ENCODE data around the gene DSC1. TPM values are rescaled to one million over a fixed set of nuclear protein-coding genes. Genes with fewer than 3 reads are reported as not detected.

Gene DSC1
- total RNA-seq, 1 experiment from 2014 or later, result not detected

DNA sequence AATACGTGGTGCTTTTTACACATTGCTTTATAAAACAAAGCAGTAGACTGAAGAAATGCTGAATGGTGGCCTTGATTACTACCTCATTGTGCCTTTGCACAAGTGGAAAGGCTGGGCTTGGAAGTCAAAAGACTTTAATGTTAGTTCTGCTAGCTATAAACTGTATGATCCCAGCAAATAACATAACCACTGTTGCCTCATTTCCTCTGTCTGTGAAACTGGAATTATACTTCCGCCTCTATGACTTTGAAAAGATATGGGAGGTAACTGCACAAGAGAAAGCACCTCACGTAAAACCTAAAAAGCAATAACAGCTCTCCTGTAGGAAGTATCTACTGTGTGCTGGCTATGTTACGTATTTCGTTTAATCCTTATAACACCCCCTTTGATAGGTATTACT lies 43.4 kb upstream of the DSC1 start:
- BruUV-seq (replicated peaks), result TSS peak; percentile 79
- no peaks in the 10 kb centered on the region for H3K79me2 ChIP-seq (ENCODE audit: low read length)
- H3K27ac ChIP-seq (ENCODE audit: low read length), result peak overlapping the region; percentile 91
- DNase-seq (peak; percentile 20), ATAC-seq (peak; percentile 35)
- H3K9ac ChIP-seq (ENCODE audit: low read length), result peak overlapping the region; percentile 57
- H3K36me3 ChIP-seq (ENCODE audit: low read depth, low read length), result no peaks in the 10 kb centered on the region
- H3K4me2 ChIP-seq (ENCODE audit: low read length), result peak overlapping the region; percentile 77
- TF ChIP-seq, protein P1, sequence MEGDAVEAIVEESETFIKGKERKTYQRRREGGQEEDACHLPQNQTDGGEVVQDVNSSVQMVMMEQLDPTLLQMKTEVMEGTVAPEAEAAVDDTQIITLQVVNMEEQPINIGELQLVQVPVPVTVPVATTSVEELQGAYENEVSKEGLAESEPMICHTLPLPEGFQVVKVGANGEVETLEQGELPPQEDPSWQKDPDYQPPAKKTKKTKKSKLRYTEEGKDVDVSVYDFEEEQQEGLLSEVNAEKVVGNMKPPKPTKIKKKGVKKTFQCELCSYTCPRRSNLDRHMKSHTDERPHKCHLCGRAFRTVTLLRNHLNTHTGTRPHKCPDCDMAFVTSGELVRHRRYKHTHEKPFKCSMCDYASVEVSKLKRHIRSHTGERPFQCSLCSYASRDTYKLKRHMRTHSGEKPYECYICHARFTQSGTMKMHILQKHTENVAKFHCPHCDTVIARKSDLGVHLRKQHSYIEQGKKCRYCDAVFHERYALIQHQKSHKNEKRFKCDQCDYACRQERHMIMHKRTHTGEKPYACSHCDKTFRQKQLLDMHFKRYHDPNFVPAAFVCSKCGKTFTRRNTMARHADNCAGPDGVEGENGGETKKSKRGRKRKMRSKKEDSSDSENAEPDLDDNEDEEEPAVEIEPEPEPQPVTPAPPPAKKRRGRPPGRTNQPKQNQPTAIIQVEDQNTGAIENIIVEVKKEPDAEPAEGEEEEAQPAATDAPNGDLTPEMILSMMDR (conservative IDR thresholded peaks at IDR 0.05; ENCODE audit: low read depth, low read length), result no peak
- no peak for TF ChIP-seq EZH2phosphoT487 (IDR thresholded peaks at IDR 0.05; ENCODE audit: borderline replicate concordance, low read length)
- TF ChIP-seq EZH2 (IDR thresholded peaks at IDR 0.05; ENCODE audit: low read length, unreplicated experiment), result no peak
- no peaks in the 10 kb centered on the region for H3K9me3 ChIP-seq (ENCODE audit: low read length)
- intact Hi-C loops (cut with micrococcal nuclease), result loop anchor here (1.0 to 10.0 kb wide), 6 partner anchors 24 to 199 kb away; partner anchors contain the start of gene DSC2
- peak overlapping the region; percentile 43; the same call in 1 of the 2 replicates for H3K4me3 ChIP-seq (ENCODE audit: low read length)
- CTCF ChIA-PET, result interaction anchor here (0.8 kb wide), 1 partner anchor 282 kb away, joined by 3 read pairs; no protein-coding TSS in a partner anchor
- POLR2A ChIA-PET (ENCODE audit: unreplicated experiment), result interaction anchor here (1.0 kb wide), 1 partner anchor 165 kb away, joined by 3 read pairs; no protein-coding TSS in a partner anchor
- H3K4me1 ChIP-seq (ENCODE audit: insufficient read depth, low read length), result peaks cover 26% of the 10 kb centered on the region
- H3K27me3 ChIP-seq (ENCODE audit: low read length), result no peaks in the 10 kb centered on the region
- H2AFZ ChIP-seq (ENCODE audit: low read length), result 0 out of 2 replicates have a peak overlapping the region, but pooled peaks have one; percentile 48
- H3F3A ChIP-seq (ENCODE audit: low read length, unreplicated experiment), result no peaks in the 10 kb centered on the region
- no peaks in the 10 kb centered on the region for H3K9me2 ChIP-seq (replicated peaks; ENCODE audit: low read length)
- H4K20me1 ChIP-seq (ENCODE audit: low read length), result no peaks in the 10 kb centered on the region

DNA sequence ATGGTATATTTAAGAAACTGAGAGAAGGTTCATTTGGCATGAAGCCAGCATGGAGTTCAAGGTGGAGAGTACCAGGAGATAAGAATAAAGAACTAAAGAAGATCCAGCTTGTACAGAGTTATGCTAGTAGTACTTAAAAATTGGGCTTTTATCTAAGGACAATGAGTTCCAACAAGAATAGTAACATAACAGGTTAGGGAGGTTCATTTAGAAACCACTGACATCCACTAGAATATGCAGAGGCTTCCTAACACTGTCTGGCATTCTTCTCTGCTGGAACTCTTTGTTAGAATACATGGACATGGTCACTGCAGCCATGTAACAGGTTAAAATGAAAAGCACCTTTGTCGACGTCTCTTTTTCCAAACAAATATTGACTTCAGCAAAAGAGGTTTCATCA lies 42.6 kb upstream of the DSC1 start:
- no peak for TF ChIP-seq EZH2 (IDR thresholded peaks at IDR 0.05; ENCODE audit: low read length, unreplicated experiment)
- no peak for TF ChIP-seq EZH2phosphoT487 (IDR thresholded peaks at IDR 0.05; ENCODE audit: borderline replicate concordance, low read length)
- TF ChIP-seq, protein P1 (conservative IDR thresholded peaks at IDR 0.05; ENCODE audit: low read depth, low read length), result no peak
- Histone ChIP-seq H3K27ac (ENCODE audit: low read length) (peak overlapping the region; percentile 91; the same call in 1 of the 2 replicates), H3K4me1 (ENCODE audit: insufficient read depth, low read length) (peaks cover 26% of the 10 kb centered on the region), H3K27me3 (ENCODE audit: low read length) (no peaks in the 10 kb centered on the region), H3K9ac (ENCODE audit: low read length) (no peak overlapping the region), H2AFZ (ENCODE audit: low read length) (no peak overlapping the region), H3K4me2 (ENCODE audit: low read length) (no peak overlapping the region), H3K9me3 (ENCODE audit: low read length) (no peaks in the 10 kb centered on the region), H3K79me2 (ENCODE audit: low read length) (no peaks in the 10 kb centered on the region), H3K4me3 (ENCODE audit: low read length) (no peak overlapping the region), H4K20me1 (ENCODE audit: low read length) (no peaks in the 10 kb centered on the region), H3F3A (ENCODE audit: low read length, unreplicated experiment) (no peaks in the 10 kb centered on the region), H3K9me2 (replicated peaks; ENCODE audit: low read length) (no peaks in the 10 kb centered on the region), H3K36me3 (ENCODE audit: low read depth, low read length) (no peaks in the 10 kb centered on the region)
- intact Hi-C loops (cut with micrococcal nuclease), result loop anchor here (10.0 kb wide), 2 partner anchors 190 to 200 kb away; no protein-coding TSS in a partner anchor
- no peak for DNase-seq
- ChIA-PET POLR2A (ENCODE audit: unreplicated experiment) (no interaction called here), CTCF (no interaction called here)
- no peak for ATAC-seq
- BruUV-seq (replicated peaks), result no TSS peak

DNA sequence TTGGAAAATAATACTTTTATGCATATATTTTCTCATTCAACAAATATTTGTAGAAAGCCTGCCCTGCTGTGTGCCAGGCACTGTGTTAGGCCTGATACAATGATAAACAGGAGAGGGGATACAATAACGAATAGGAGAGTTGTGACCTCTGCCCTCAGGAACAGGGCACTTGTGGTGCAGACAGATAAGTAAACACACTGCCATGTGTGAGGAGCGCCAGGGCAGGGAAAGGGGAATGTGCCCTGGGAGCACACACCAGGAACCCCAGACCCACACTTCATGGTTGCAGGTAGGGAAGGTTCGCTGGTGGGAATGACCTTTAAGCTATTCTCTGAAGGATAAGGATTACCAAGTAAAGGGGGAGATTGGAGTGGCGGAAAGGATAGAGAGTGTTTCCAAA lies 42.2 kb upstream of the DSC1 start:
- ATAC-seq, result no peak
- intact Hi-C loops (cut with micrococcal nuclease), result loop anchor here (10.0 kb wide), 2 partner anchors 190 to 200 kb away; no protein-coding TSS in a partner anchor
- Histone ChIP-seq H4K20me1 (ENCODE audit: low read length) (no peaks in the 10 kb centered on the region), H3F3A (ENCODE audit: low read length, unreplicated experiment) (no peaks in the 10 kb centered on the region), H2AFZ (ENCODE audit: low read length) (no peak overlapping the region), H3K9me2 (replicated peaks; ENCODE audit: low read length) (no peaks in the 10 kb centered on the region), H3K4me2 (ENCODE audit: low read length) (no peak overlapping the region), H3K9me3 (ENCODE audit: low read length) (no peaks in the 10 kb centered on the region), H3K27me3 (ENCODE audit: low read length) (no peaks in the 10 kb centered on the region), H3K36me3 (ENCODE audit: low read depth, low read length) (no peaks in the 10 kb centered on the region), H3K9ac (ENCODE audit: low read length) (no peak overlapping the region), H3K27ac (ENCODE audit: low read length) (no peak overlapping the region), H3K79me2 (ENCODE audit: low read length) (no peaks in the 10 kb centered on the region), H3K4me3 (ENCODE audit: low read length) (no peak overlapping the region), H3K4me1 (ENCODE audit: insufficient read depth, low read length) (peaks cover 27% of the 10 kb centered on the region)
- ChIA-PET CTCF (no interaction called here), POLR2A (ENCODE audit: unreplicated experiment) (no interaction called here)
- no peak for DNase-seq
- TF ChIP-seq EZH2phosphoT487 (IDR thresholded peaks at IDR 0.05; ENCODE audit: borderline replicate concordance, low read length) (no peak), EZH2 (IDR thresholded peaks at IDR 0.05; ENCODE audit: low read length, unreplicated experiment) (no peak)
- TF ChIP-seq, protein P1 (conservative IDR thresholded peaks at IDR 0.05; ENCODE audit: low read depth, low read length), result no peak
- BruUV-seq (replicated peaks), result no TSS peak
